ENCODE results near the gene CHST13.

The CHST13 gene

GRCh38 chr3:126493051-126493450, 30.9 kb upstream of the CHST13 start:
- Histone ChIP-seq H3K4me3 (ENCODE audit: low read depth, low read length) (no peak overlapping the region), H3K9me3 (ENCODE audit: control insufficient read depth, insufficient read depth, low read depth, low read length) (no peaks in the 10 kb centered on the region), H3K27ac (ENCODE audit: extremely low read depth, low read depth, low read length) (no peak overlapping the region), H3K36me3 (ENCODE audit: control insufficient read depth in 2 of 2, insufficient read depth in 1 of 2, low read length in 2 of 2) (no peaks in the 10 kb centered on the region), H3K4me1 (ENCODE audit: control insufficient read depth, insufficient read depth, low read length) (no peaks in the 10 kb centered on the region)
- ChIA-PET POLR2A (no interaction called here), CTCF (interaction anchor here (0.6 kb wide), 1 partner anchor 490 kb away, joined by 3 read pairs; the partner anchor contains the start of gene PLXNA1)
- TF ChIP-seq ZSCAN30 (tag by site-specific recombination; IDR thresholded peaks at IDR 0.05) (no peak), HOXA7 (CRISPR knock-in tag; IDR thresholded peaks at IDR 0.05; ENCODE audit: borderline replicate concordance) (no peak), HOXC10 (CRISPR knock-in tag; IDR thresholded peaks at IDR 0.05) (no peak), WT1 (tag by site-specific recombination; IDR thresholded peaks at IDR 0.05) (no peak), AEBP2 (tag by site-specific recombination; IDR thresholded peaks at IDR 0.05; ENCODE audit: borderline replicate concordance) (no peak), ZNF626 (tag by site-specific recombination; IDR thresholded peaks at IDR 0.05) (no peak), ZXDB (tag by site-specific recombination; IDR thresholded peaks at IDR 0.05) (no peak), ZNF280D (tag by site-specific recombination; IDR thresholded peaks at IDR 0.05) (no peak)

DNA sequence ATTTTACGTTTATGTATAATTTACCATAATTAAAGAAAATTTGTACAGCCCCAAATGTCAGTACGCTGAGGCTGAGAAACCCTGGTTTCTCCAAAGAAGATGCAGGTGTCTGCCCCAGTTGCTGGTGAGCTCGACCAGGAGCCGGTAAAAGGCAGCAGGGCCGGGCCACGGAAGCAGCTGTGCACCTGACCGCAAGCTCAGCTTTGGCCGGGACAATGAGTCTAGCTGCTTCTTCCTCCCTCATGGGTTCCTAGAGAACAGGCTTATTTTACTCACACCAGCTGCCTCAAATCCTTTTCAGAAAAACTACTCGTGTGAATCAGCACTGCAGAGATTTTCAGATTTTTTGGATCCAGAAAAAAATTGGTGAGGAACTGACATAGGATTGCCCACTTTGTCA, 30.2 kb upstream of the CHST13 start:
- Histone ChIP-seq H3K4me3 (ENCODE audit: low read depth, low read length) (no peak overlapping the region), H3K27ac (ENCODE audit: extremely low read depth, low read depth, low read length) (no peak overlapping the region), H3K36me3 (ENCODE audit: control insufficient read depth in 2 of 2, insufficient read depth in 1 of 2, low read length in 2 of 2) (no peaks in the 10 kb centered on the region), H3K9me3 (ENCODE audit: control insufficient read depth, insufficient read depth, low read depth, low read length) (no peaks in the 10 kb centered on the region), H3K4me1 (ENCODE audit: control insufficient read depth, insufficient read depth, low read length) (no peaks in the 10 kb centered on the region)
- POLR2A ChIA-PET, result no interaction called here
- CTCF ChIA-PET, result no interaction called here
- no peak for TF ChIP-seq GFI1B (tag by site-specific recombination; IDR thresholded peaks at IDR 0.05)
- no peak for TF ChIP-seq ZNF626 (tag by site-specific recombination; IDR thresholded peaks at IDR 0.05)
- TF ChIP-seq SALL2 (tag by site-specific recombination; IDR thresholded peaks at IDR 0.05; ENCODE audit: borderline replicate concordance), result no peak
- no peak for TF ChIP-seq ZNF18 (tag by site-specific recombination; IDR thresholded peaks at IDR 0.05)
- TF ChIP-seq ZNF596 (tag by site-specific recombination; IDR thresholded peaks at IDR 0.05), result no peak
- TF ChIP-seq, protein P1, sequence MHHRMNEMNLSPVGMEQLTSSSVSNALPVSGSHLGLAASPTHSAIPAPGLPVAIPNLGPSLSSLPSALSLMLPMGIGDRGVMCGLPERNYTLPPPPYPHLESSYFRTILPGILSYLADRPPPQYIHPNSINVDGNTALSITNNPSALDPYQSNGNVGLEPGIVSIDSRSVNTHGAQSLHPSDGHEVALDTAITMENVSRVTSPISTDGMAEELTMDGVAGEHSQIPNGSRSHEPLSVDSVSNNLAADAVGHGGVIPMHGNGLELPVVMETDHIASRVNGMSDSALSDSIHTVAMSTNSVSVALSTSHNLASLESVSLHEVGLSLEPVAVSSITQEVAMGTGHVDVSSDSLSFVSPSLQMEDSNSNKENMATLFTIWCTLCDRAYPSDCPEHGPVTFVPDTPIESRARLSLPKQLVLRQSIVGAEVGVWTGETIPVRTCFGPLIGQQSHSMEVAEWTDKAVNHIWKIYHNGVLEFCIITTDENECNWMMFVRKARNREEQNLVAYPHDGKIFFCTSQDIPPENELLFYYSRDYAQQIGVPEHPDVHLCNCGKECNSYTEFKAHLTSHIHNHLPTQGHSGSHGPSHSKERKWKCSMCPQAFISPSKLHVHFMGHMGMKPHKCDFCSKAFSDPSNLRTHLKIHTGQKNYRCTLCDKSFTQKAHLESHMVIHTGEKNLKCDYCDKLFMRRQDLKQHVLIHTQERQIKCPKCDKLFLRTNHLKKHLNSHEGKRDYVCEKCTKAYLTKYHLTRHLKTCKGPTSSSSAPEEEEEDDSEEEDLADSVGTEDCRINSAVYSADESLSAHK (tag by site-specific recombination; IDR thresholded peaks at IDR 0.05), result no peak
- no peak for TF ChIP-seq OVOL3 (tag by site-specific recombination; IDR thresholded peaks at IDR 0.05)
- no peak for TF ChIP-seq WT1 (tag by site-specific recombination; IDR thresholded peaks at IDR 0.05)
- no peak for TF ChIP-seq ZNF324 (tag by site-specific recombination; IDR thresholded peaks at IDR 0.05)
- no peak for TF ChIP-seq KLF1 (tag by site-specific recombination; IDR thresholded peaks at IDR 0.05)
- no peak for TF ChIP-seq ZNF341 (tag by site-specific recombination; IDR thresholded peaks at IDR 0.05; ENCODE audit: low read depth)
